AG04450 (cell line): ENCODE data around the gene DIP2C. TPM values are rescaled to one million over a fixed set of nuclear protein-coding genes. Genes with fewer than 3 reads are reported as not detected.

ENCODE experiments used
- CTCF ChIA-PET: fragments of 300-600, 350-600 bp; formaldehyde crosslinking; extraction: SDS; loops from one replicate; lab custom pipeline; 2022; ENCODE audit warnings: antibody characterized with exemption, inconsistent platforms; lab: Charles Lee
- POLR2A ChIA-PET: fragments of 350-600 bp; formaldehyde crosslinking; extraction: SDS; loops from one replicate; lab custom pipeline; 2021; ENCODE audit warnings: antibody characterized with exemption, inconsistent platforms; lab: Yijun Ruan, JAX
- DNase-seq: peaks from one replicate; pipeline ENCODE4 v3.0.0-alpha.2; 2011; ENCODE audit warnings: low read depth, low spot score
- H3K27ac ChIP-seq: one replicate; pipeline ENCODE4 v1.5.1; 2012; ENCODE audit warnings: low read depth, low read length, control low read depth
- H3K27me3 ChIP-seq: one replicate; pipeline ENCODE4 v1.6.0; 2012; ENCODE audit warnings: low read length; ENCODE audit not compliant: control insufficient read depth, insufficient read depth
- H3K4me3 ChIP-seq: 2 replicates; pipeline ENCODE4 v1.5.1; 2011; ENCODE audit warnings: mild to moderate bottlenecking, low read depth, low read length, control low read depth
- H3K9me3 ChIP-seq: 2 replicates; pipeline ENCODE4 v1.5.1; 2012; ENCODE audit warnings: low read length; ENCODE audit not compliant: control insufficient read depth, insufficient read depth
- polyA plus RNA-seq: library from polyadenylated mRNA; depleted of rRNA; stranded (reverse); fragments of >200 nt; gene quantifications from 2 replicates; pipeline ENCODE4 v1.2.3, GENCODE V29; 2011
- TF ChIP-seq, protein P1 (sequence below): IDR thresholded peaks from 2 replicates; pipeline ENCODE4 v1.5.1; 2011; ENCODE audit warnings: low read depth, low read length, control low read depth, inconsistent platforms

DIP2C gene
- polyA plus RNA-seq, 1 experiment = 9.6 TPM

DNA sequence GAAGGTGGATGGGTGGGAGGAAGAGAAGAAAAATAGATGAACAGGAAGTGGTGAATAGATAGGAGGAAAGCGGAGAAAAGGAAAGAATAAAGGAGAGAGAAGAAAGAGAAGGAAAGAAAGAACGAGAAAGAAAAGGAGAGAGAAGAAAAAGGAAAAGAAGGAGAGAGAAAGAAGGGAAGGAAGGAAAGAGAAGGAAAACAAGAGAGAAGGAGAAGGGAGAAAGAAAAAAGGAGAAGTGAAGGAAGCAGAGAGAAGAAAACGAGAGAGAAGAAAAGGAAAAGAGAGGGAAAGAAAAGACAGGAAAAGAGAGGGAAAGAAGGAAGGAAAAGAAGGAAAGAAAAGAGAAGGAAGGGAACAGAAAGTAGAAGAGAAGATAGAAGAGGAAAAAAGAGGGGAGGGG is 211.8 kb downstream of the DIP2C start:
- Histone ChIP-seq H3K27ac (no peak overlapping the region), H3K9me3 (peaks cover 5% of the 10 kb centered on the region; the same call in 1 of the 2 replicates), H3K27me3 (no peaks in the 10 kb centered on the region), H3K4me3 (no peak overlapping the region)
- no peak for DNase-seq
- TF ChIP-seq, protein P1, sequence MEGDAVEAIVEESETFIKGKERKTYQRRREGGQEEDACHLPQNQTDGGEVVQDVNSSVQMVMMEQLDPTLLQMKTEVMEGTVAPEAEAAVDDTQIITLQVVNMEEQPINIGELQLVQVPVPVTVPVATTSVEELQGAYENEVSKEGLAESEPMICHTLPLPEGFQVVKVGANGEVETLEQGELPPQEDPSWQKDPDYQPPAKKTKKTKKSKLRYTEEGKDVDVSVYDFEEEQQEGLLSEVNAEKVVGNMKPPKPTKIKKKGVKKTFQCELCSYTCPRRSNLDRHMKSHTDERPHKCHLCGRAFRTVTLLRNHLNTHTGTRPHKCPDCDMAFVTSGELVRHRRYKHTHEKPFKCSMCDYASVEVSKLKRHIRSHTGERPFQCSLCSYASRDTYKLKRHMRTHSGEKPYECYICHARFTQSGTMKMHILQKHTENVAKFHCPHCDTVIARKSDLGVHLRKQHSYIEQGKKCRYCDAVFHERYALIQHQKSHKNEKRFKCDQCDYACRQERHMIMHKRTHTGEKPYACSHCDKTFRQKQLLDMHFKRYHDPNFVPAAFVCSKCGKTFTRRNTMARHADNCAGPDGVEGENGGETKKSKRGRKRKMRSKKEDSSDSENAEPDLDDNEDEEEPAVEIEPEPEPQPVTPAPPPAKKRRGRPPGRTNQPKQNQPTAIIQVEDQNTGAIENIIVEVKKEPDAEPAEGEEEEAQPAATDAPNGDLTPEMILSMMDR = no peak
- ChIA-PET POLR2A (no interaction called here), CTCF (no interaction called here)

DNA sequence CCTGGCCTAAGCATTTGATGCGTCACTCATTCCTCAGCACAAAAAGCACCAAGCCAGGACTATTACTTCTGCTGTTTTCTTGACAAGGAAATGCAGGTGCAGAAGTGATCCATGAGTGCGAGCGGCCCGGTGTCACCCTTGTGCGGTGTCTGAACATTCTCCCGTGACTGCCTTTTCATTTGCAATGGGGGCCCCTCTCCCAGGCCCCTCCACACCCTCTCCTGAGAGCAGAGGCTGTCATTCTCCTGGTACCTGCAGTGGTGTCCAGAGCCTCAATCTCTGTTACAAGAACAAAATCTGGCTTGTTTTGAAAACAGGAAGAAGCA is 213.1 kb downstream of the DIP2C start:
- CTCF ChIA-PET = no interaction called here

DNA sequence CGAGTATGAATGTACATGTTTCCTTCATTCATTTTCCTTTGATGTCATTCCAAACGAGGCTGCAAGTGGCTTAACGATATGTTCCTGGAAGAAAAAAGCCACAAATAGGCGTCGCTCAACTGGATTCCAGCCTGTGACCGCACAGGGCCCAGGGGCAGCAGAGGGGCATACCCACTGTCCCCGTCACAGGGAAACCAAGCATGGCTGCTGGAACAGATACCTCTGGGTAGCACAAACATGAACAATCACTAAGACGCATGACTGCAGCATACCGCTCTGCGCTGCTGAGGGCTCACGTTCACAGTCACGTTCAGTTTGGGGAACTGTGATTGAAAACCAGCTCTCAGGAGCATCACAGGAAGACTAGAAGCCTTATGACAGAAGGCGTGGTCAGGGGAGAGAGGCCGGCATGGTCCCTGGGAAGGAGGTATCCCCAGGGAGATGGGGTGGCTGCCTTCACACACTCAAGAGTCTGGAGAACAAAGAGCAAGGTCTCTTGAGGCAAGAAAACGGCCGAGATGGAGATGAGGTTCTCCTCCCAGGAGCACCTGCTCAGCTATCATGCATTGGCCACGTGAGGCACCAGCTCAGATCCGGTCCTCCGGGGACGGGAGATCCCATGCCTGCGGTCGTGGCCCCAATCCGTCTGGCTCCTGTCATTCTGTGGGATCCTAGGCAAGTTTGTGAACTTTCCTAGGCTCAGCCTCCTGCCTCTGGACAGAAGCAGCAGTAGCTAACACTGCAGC is 213.6 kb downstream of the DIP2C start:
- DNase-seq = no peak
- TF ChIP-seq, protein P1 = no peak
- ChIA-PET POLR2A (no interaction called here), CTCF (no interaction called here)
- no peak overlapping the region for H3K27ac ChIP-seq
- no peak overlapping the region for H3K4me3 ChIP-seq
- H3K27me3 ChIP-seq = no peaks in the 10 kb centered on the region
- peaks cover 5% of the 10 kb centered on the region; the same call in 1 of the 2 replicates for H3K9me3 ChIP-seq

More for the DNA sequence above, 213.1 kb downstream of the DIP2C start:
- DNase-seq = no peak
- TF ChIP-seq, protein P1 = no peak
- no peak overlapping the region for H3K27ac ChIP-seq
- H3K9me3 ChIP-seq = peaks cover 5% of the 10 kb centered on the region; the same call in 1 of the 2 replicates
- POLR2A ChIA-PET = no interaction called here
- no peaks in the 10 kb centered on the region for H3K27me3 ChIP-seq
- H3K4me3 ChIP-seq = no peak overlapping the region

DNA sequence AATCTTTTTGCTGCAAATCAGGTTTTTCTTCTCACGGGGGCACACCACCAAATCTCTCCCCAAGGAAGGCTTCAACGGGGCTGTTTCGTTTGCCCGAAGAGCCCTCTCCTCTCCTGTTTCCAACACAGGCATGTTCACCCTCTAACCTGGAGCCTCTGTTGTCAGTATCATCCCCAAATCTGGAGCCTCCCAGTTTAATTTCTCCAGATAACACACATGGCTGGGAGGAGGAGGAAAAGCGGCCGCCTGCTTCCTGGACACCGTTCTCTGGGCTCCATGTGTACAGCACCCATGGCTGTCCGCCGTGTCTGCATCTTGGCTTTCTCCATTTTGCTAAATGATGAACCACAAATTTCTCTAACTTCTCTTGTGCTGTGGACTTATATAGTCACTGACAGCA is 214.5 kb downstream of the DIP2C start:
- TF ChIP-seq, protein P1 = no peak
- no peak for DNase-seq
- no peak overlapping the region for H3K4me3 ChIP-seq
- peaks cover 5% of the 10 kb centered on the region; the same call in 1 of the 2 replicates for H3K9me3 ChIP-seq
- ChIA-PET POLR2A (no interaction called here), CTCF (no interaction called here)
- no peak overlapping the region for H3K27ac ChIP-seq
- H3K27me3 ChIP-seq = no peaks in the 10 kb centered on the region

DNA sequence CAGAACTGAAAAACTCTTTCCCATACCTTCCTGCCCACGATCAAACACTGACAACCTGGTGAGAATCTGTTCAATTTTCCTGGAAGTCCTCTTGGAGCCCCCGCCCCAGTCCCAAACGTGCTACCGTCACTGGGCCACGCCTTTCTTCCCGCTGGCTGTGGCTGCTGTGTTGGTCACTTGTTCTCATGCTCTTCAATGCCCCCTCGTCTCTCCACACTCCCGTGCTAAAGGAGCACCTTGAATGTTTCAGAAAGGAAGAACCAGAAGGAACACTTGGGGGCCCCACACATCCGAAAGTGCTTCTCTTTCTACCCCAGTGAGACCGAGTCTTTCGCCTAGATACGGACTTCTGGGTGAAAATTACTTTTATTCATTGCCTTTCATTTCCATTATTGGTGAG is 215.1 kb downstream of the DIP2C start:
- Histone ChIP-seq H3K27ac (no peak overlapping the region), H3K4me3 (no peak overlapping the region), H3K9me3 (peaks cover 5% of the 10 kb centered on the region; the same call in 1 of the 2 replicates), H3K27me3 (no peaks in the 10 kb centered on the region)
- TF ChIP-seq, protein P1 = no peak
- no peak for DNase-seq
- CTCF ChIA-PET = no interaction called here
- POLR2A ChIA-PET = no interaction called here
